ENCODE results near the gene PI4K2A.
"Not testable (repeated sequence)": the region's sequence is repeated elsewhere in the genome, so short reads cannot be mapped to it uniquely, and the experiment has no call there.

Gene PI4K2A

DNA sequence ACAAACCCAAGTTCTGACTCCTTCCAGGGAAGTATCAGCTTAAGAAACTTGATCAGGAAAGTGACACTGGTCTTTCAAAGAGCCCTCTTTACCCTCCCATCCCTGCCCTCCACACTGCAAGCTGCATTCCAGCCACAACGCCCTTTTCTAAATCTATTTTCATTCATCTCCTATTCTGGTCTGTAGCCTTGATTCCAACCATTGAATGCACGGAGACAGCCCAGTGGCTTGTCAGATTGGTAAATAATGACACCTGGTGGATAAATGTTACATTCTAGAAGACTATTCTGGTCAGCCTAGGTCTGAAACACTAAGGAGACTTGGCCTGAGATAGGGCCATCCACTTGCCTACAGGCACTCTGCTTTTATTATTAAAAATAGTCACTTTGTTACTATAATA, 28.1 kb upstream of the PI4K2A start:
- no peak for TF ChIP-seq ZNF274 (IDR thresholded peaks at IDR 0.05; ENCODE audit: low read depth, low read length)
- no peak overlapping the region for H3K4me3 ChIP-seq (ENCODE audit: low read length)

DNA sequence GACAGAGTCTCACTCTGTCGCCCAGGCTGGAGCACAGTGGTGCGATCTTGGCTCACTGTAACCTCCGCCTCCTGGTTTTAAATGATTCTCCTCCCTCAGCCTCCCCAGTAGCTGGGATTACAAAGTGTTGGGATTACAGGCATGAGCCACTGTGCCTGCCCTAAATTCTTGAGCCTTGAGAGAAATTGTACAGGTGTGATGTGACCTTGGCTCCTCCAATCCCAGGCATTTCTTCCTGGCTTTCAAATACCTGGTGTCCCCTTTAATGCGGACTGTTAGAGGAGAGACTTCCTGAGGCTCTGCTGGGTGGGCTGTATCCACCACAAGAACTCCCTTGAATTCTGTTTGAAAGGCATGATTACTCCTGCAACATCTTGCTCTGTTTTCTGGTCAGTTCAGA, 22.2 kb upstream of the PI4K2A start:
- TF ChIP-seq ZNF274 (IDR thresholded peaks at IDR 0.05; ENCODE audit: low read depth, low read length), result no peak
- H3K4me3 ChIP-seq (ENCODE audit: low read length), result no peak overlapping the region

- no peak for TF ChIP-seq ZNF274 (IDR thresholded peaks at IDR 0.05; ENCODE audit: low read depth, low read length)
- no peak overlapping the region for H3K4me3 ChIP-seq (ENCODE audit: low read length)
Observed at GRCh38 chr10:97618733-97619132, 21.7 kb upstream of the PI4K2A start.

DNA sequence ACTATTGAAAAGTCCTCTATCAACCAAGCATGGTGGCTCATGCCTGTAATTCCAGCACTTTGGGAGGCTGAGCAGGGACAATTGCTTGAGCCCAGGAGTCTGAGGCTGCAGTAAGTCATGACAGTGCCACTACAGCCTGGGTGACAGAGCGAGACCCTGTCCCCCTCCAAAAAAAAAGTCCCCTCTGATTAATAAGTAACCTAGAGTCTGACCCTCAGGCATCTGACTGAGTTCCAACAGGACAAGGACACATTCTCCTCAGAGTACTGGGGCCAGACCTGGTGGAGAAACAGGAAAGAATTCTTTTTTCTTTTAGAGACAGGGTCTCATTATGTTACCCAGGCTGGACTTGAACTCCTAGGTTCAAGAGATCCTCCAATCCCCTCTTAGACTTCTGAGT, 17.2 kb upstream of the PI4K2A start:
- no peak overlapping the region for H3K4me3 ChIP-seq (ENCODE audit: low read length)
- TF ChIP-seq ZNF274 (IDR thresholded peaks at IDR 0.05; ENCODE audit: low read depth, low read length), result no peak

GRCh38 chr10:97627731-97628130, 12.7 kb upstream of the PI4K2A start:
- no peak for TF ChIP-seq ZNF274 (IDR thresholded peaks at IDR 0.05; ENCODE audit: low read depth, low read length)
- no peak overlapping the region for H3K4me3 ChIP-seq (ENCODE audit: low read length)

- H3K4me3 ChIP-seq (ENCODE audit: low read length), result no peak overlapping the region
- no peak for TF ChIP-seq ZNF274 (IDR thresholded peaks at IDR 0.05; ENCODE audit: low read depth, low read length)
Observed at GRCh38 chr10:97628228-97628627, 12.2 kb upstream of the PI4K2A start.

GRCh38 chr10:97629289-97629688, 11.2 kb upstream of the PI4K2A start:
- no peak for TF ChIP-seq ZNF274 (IDR thresholded peaks at IDR 0.05; ENCODE audit: low read depth, low read length)
- H3K4me3 ChIP-seq (ENCODE audit: low read length), result no peak overlapping the region

- TF ChIP-seq ZNF274 (IDR thresholded peaks at IDR 0.05; ENCODE audit: low read depth, low read length), result no peak
Observed at GRCh38 chr10:97631098-97631497, 9.4 kb upstream of the PI4K2A start.

GRCh38 chr10:97632949-97633884, 7.3 kb upstream of the PI4K2A start, which contains the start of gene MORN4:
Gene MORN4, minus strand, starts transcription at chr10:97633500. Its CDS starts 13,847 bp downstream, at chr10:97619653.
- H3K4me3 ChIP-seq (ENCODE audit: low read length), result peak within 1 kb of the TSS; percentile 49
- TF ChIP-seq ZNF274 (IDR thresholded peaks at IDR 0.05; ENCODE audit: low read depth, low read length), result no peak

More at GRCh38 chr10:97631098-97631497, 9.4 kb upstream of the PI4K2A start:
- H3K4me3 ChIP-seq (ENCODE audit: low read length), result no peak overlapping the region

- no peak for TF ChIP-seq ZNF274 (IDR thresholded peaks at IDR 0.05; ENCODE audit: low read depth, low read length)
- H3K4me3 ChIP-seq (ENCODE audit: low read length), result peak overlapping the region; percentile 49; the same call in 1 of the 2 replicates
Observed at GRCh38 chr10:97633921-97634320, 6.5 kb upstream of the PI4K2A start.

DNA sequence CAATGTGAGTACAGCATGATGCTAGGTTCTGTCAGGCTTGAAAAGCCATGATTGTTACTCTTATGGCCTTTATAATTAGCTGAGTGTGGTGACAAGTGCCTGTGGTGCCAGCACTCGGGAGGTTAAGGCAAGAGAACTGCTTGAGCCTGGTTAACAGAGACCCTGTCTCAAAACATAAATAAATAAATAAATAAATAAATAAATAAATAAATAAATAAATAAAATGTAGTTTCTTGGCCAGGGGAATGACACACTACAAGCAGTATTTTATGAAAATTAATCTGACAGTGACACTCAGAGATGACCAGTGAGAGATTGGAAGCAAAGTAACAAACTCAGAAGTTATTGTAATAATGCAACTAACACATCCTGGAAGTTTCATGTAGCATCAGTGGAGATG, 4.9 kb upstream of the PI4K2A start:
- no peak overlapping the region for H3K4me3 ChIP-seq (ENCODE audit: low read length)
- TF ChIP-seq ZNF274 (IDR thresholded peaks at IDR 0.05; ENCODE audit: low read depth, low read length), result no peak

- H3K4me3 ChIP-seq (ENCODE audit: low read length), result not testable (repeated sequence)
Observed at GRCh38 chr10:97639090-97639489, 1.4 kb upstream of the PI4K2A start.

DNA sequence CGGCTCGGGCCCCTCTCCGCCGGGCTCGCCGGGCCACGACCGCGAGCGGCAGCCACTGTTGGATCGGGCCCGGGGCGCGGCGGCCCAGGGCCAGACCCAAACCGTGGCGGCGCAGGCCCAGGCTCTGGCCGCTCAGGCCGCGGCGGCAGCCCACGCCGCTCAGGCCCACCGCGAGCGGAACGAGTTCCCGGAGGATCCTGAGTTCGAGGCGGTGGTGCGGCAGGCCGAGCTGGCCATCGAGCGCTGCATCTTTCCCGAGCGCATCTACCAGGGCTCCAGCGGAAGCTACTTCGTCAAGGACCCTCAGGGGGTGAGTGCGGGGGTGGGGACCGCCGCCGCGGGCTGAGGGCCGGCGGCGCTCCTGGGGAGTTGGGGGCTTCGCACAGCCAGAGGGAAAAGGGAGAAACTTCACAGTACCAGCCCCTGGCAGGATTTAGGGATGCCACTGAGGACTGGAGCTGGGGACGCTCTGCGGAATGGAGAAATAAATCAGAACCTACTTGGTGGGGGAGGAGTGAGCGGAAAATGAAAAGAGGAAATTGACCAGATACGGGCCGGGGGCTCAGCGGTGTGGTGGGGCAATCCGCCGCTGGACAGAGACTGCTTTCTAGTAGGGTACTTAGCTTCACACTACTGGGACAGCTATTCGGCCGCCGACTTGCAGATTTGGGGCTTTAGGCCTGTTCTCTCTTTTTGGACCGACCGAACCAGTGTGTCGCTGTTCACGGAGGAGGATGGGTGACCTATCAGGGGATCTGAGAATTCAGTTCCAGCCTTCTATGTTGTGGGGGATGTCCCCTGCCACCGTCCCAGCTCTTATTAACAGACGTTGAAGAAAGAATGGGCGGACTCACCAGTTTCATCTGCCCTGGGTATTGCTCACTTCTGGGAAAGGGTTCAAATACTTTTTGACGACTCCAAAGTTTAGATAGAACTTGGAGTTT, 669 bp downstream of the PI4K2A start:
- TF ChIP-seq ZNF274 (IDR thresholded peaks at IDR 0.05; ENCODE audit: low read depth, low read length), result no peak
- H3K4me3 ChIP-seq (ENCODE audit: low read length), result peak overlapping the region; percentile 62

- not testable (repeated sequence) for H3K4me3 ChIP-seq (ENCODE audit: low read length)
Observed at GRCh38 chr10:97642471-97643159, 2.1 kb downstream of the PI4K2A start.
